ENCODE results near the gene MIER3.

The MIER3 gene

DNA sequence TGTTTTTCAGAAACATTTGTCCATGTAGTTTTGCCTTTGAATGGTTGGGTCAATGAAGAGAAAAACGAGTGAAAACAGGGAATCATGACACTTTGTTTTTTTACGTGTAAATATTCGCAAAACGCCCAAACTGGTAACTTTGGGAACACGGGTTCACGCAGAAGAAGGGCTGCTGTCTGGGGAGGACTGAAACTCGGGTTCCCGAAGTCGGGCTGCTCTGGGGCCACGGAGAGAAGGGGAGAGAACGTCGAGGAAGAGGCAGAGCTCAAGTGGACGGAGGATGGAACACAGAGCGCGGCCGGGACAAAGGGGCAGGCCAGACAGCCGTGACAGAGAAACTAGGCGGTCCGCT is 43.0 kb downstream of the MIER3 start:
- H3K9me3 ChIP-seq = no peaks in the 10 kb centered on the region

DNA sequence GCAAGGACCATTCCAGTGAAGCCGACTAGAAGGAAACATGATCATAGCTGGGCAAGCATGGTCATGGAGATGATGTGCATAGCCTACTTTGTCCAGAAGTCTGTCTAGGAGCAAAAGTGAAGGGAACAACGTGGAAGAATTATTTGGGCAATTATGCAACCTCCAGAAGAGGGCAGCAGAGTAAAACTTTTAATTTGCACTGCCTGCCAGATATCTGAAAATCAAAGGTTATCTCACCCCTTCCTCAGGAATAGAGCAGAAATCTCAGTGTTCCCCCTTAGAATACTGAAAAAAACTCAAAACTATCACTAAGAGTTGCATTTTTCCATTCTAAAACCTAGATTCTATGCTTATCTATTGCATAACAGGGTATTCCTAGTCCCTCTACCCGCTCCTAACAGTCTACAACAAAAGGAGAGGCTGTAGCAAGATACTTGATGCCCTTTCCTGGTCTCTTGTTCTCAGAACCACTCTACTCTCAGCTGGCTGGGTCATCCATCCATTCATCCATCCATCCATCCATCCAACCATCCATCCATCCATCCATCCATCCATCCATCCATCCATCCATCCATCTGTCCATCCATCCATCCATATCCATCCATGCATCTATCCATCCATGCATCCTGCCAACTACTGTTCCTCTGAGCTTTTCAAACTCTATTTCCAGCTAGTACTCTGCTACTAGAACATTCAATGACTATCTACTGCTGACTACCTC is 50.9 kb downstream of the MIER3 start:
- Histone ChIP-seq H3K4me3 (ENCODE audit: low read depth, low read length) (no peak overlapping the region), H3K27me3 (no peaks in the 10 kb centered on the region), H3K4me1 (no peaks in the 10 kb centered on the region), H3K9me3 (no peaks in the 10 kb centered on the region), H3K36me3 (peaks cover 15% of the 10 kb centered on the region)
- TF ChIP-seq, protein P1, sequence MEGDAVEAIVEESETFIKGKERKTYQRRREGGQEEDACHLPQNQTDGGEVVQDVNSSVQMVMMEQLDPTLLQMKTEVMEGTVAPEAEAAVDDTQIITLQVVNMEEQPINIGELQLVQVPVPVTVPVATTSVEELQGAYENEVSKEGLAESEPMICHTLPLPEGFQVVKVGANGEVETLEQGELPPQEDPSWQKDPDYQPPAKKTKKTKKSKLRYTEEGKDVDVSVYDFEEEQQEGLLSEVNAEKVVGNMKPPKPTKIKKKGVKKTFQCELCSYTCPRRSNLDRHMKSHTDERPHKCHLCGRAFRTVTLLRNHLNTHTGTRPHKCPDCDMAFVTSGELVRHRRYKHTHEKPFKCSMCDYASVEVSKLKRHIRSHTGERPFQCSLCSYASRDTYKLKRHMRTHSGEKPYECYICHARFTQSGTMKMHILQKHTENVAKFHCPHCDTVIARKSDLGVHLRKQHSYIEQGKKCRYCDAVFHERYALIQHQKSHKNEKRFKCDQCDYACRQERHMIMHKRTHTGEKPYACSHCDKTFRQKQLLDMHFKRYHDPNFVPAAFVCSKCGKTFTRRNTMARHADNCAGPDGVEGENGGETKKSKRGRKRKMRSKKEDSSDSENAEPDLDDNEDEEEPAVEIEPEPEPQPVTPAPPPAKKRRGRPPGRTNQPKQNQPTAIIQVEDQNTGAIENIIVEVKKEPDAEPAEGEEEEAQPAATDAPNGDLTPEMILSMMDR (IDR thresholded peaks at IDR 0.05; ENCODE audit: low read depth, low read length) = peak; percentile 70
- peak; percentile 23 for DNase-seq

More for the DNA sequence above, 43.0 kb downstream of the MIER3 start:
- DNase-seq = peak; percentile 66
- Histone ChIP-seq H3K27me3 (no peaks in the 10 kb centered on the region), H3K4me3 (ENCODE audit: low read depth, low read length) (peak overlapping the region; percentile 71), H3K36me3 (no peaks in the 10 kb centered on the region), H3K4me1 (no peaks in the 10 kb centered on the region; the same call in 1 of the 2 replicates)
- TF ChIP-seq, protein P1 (IDR thresholded peaks at IDR 0.05; ENCODE audit: low read depth, low read length) = no peak

GRCh38 chr5:56900395-56900794 is 51.5 kb downstream of the MIER3 start:
- no peak for DNase-seq
- no peaks in the 10 kb centered on the region for H3K27me3 ChIP-seq
- H3K36me3 ChIP-seq = peaks cover 16% of the 10 kb centered on the region
- no peak overlapping the region for H3K4me3 ChIP-seq (ENCODE audit: low read depth, low read length)
- H3K4me1 ChIP-seq = no peaks in the 10 kb centered on the region
- TF ChIP-seq, protein P1 (IDR thresholded peaks at IDR 0.05; ENCODE audit: low read depth, low read length) = no peak
- H3K9me3 ChIP-seq = no peaks in the 10 kb centered on the region

- H3K9me3 ChIP-seq = no peaks in the 10 kb centered on the region
- TF ChIP-seq, protein P1 (IDR thresholded peaks at IDR 0.05; ENCODE audit: low read depth, low read length) = no peak
- DNase-seq = no peak
- no peak overlapping the region for H3K4me3 ChIP-seq (ENCODE audit: low read depth, low read length)
- peaks cover 38% of the 10 kb centered on the region for H3K36me3 ChIP-seq
- no peaks in the 10 kb centered on the region for H3K27me3 ChIP-seq
- H3K4me1 ChIP-seq = no peaks in the 10 kb centered on the region
These were observed 53.7 kb downstream of the MIER3 start for GRCh38 chr5:56898213-56898612.

GRCh38 chr5:56896763-56897162 is 55.2 kb downstream of the MIER3 start:
- no peaks in the 10 kb centered on the region for H3K27me3 ChIP-seq
- H3K36me3 ChIP-seq = peaks cover 50% of the 10 kb centered on the region
- TF ChIP-seq, protein P1 (IDR thresholded peaks at IDR 0.05; ENCODE audit: low read depth, low read length) = no peak
- no peak for DNase-seq
- no peaks in the 10 kb centered on the region for H3K9me3 ChIP-seq
- no peak overlapping the region for H3K4me3 ChIP-seq (ENCODE audit: low read depth, low read length)
- H3K4me1 ChIP-seq = no peaks in the 10 kb centered on the region

DNA sequence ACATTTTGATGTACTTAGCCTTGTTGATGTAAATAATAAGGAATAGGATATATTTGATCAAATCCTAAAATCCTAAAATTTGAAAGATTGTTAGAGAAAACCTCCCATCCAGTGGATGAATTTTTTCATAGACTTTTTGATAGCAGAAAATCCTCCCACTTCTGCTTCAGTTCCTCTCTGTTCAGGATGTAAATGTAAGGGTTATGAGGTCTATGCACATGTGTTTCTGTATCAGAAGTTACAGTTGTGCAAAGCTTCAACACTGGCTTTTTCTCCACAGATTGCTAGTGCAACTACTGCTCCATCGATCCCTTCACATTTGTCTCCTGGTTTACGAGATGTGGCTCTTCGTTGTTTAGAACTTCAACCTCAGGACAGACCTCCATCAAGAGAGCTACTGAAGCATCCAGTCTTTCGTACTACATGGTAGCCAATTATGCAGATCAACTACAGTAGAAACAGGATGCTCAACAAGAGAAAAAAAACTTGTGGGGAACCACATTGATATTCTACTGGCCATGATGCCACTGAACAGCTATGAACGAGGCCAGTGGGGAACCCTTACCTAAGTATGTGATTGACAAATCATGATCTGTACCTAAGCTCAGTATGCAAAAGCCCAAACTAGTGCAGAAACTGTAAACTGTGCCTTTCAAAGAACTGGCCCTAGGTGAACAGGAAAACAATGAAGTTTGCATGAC is 58.5 kb downstream of the MIER3 start:
- DNase-seq = no peak
- H3K9me3 ChIP-seq = no peaks in the 10 kb centered on the region
- TF ChIP-seq, protein P1 (IDR thresholded peaks at IDR 0.05; ENCODE audit: low read depth, low read length) = no peak
- no peaks in the 10 kb centered on the region for H3K27me3 ChIP-seq
- H3K4me1 ChIP-seq = no peaks in the 10 kb centered on the region
- H3K4me3 ChIP-seq (ENCODE audit: low read depth, low read length) = no peak overlapping the region
- peaks cover 84% of the 10 kb centered on the region for H3K36me3 ChIP-seq
